Activated CD8-positive, alpha-beta T cell treated with anti-CD3 and anti-CD28 coated beads, Interleukin-2, amount 10 ng/mL, durations not matched to agents 7 days and 5 days (primary cell): ENCODE data around the gene PSME1. TPM values are rescaled to one million over a fixed set of nuclear protein-coding genes. Genes with fewer than 3 reads are reported as not detected.
A peak's percentile ranks its signal among the peaks of the same experiment; 100 is the strongest.

Experiments
- ATAC-seq: fragments of 150-1000 bp; cut with Tn5 transposase; one replicate; pipeline ENCODE4 v1.10.0; 2021; ENCODE audit warnings: moderate library complexity
- CTCF ChIA-PET: fragments of 350-600 bp; sonication (Branson Sonifier 250); formaldehyde crosslinking; loops from one replicate; lab custom pipeline; 2021; ENCODE audit warnings: antibody characterized with exemption; lab: Charles Lee
- POLR2A ChIA-PET: fragments of 350-600 bp; sonication (Branson Sonifier 250); formaldehyde crosslinking; loops from one replicate; lab custom pipeline; 2021; ENCODE audit warnings: antibody characterized with exemption; lab: Charles Lee
- DNase-seq: peaks from one replicate; pipeline ENCODE4 v3.0.0-alpha.2; 2020
- H3K27ac Mint-ChIP-seq: one replicate; pipeline ENCODE4 v1.8.0; 2021; ENCODE audit warnings: mild to moderate bottlenecking, mixed read lengths
- H3K27me3 Mint-ChIP-seq: one replicate; pipeline ENCODE4 v1.8.0; 2021; ENCODE audit warnings: low read depth, mixed read lengths
- H3K36me3 Mint-ChIP-seq: one replicate; pipeline ENCODE4 v1.8.0; 2021; ENCODE audit warnings: low read depth, mixed read lengths
- H3K4me1 Mint-ChIP-seq: one replicate; pipeline ENCODE4 v1.8.0; 2021; ENCODE audit warnings: low read depth, mixed read lengths
- H3K4me3 Mint-ChIP-seq: one replicate; pipeline ENCODE4 v1.8.0; 2021; ENCODE audit warnings: mild to moderate bottlenecking, mixed read lengths
- H3K9me3 Mint-ChIP-seq: one replicate; pipeline ENCODE4 v1.8.0; 2022; ENCODE audit warnings: mixed read lengths; ENCODE audit not compliant: insufficient read depth
- total RNA-seq, 2 experiments: library from RNA; stranded (reverse); gene quantifications; one replicate each; pipeline ENCODE4 v1.2.3, GENCODE V29; 2021

PSME1 gene
- total RNA-seq, 2 experiments from 2014 or later, result 516 to 530 TPM

DNA sequence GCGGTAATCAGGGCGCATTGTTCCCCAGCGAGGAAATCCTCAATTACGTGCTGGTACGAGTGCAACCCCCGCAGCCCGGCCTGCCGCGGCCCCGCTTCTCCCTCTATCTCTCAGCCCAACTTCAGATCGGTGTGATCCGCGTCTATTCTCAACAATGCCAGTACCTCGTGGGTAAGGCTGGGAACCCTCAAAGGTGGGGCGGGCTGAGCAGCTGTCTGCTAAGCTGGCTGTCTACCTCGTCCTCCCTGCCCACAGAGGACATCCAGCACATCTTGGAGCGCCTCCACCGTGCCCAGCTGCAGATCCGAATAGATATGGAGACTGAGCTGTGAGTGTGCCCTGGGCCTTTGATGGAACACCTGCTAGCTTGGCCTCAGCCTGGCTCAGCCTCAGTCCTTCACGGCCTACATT lies 36.9 kb downstream of the PSME1 start:
- CTCF ChIA-PET, result interaction anchor here (0.7 to 1.0 kb wide), 2 partner anchors 11 to 70 kb away, joined by 3 to 4 read pairs; partner anchors contain the start of genes IRF9 and TINF2
- H3K27me3 Mint-ChIP-seq, result no peaks in the 10 kb centered on the region
- H3K4me3 Mint-ChIP-seq, result peak overlapping the region; percentile 77
- DNase-seq (no peak), ATAC-seq (no peak)
- peak overlapping the region; percentile 60 for H3K27ac Mint-ChIP-seq
- peaks cover 41% of the 10 kb centered on the region for H3K4me1 Mint-ChIP-seq
- POLR2A ChIA-PET, result interaction anchor here (0.9 to 6.2 kb wide), 5 partner anchors 8 to 14 kb away, joined by 3 to 74 read pairs (median 4); partner anchors contain the start of genes IPO4 and IRF9
- H3K9me3 Mint-ChIP-seq, result no peaks in the 10 kb centered on the region
- peaks cover 58% of the 10 kb centered on the region for H3K36me3 Mint-ChIP-seq

DNA sequence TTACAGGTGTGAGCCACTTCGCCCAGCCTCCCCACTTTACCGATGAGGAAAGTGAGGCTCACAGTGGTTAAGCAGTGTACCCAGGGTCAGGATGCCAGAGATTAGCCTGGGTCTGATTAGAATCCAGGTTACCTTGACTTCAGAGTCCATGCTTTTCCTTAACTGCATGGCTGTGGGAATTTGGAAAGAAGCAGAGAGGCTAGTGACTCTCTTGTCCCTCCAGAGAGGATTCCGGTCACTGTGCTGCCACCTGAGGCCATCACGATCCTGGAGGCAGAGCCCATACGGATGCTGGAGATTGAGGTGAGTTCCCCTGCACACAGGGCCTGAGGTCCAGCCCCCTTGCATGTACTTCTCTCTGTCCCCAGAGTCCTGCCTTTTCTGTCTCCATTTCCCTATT lies 40.6 kb downstream of the PSME1 start:
- H3K36me3 Mint-ChIP-seq, result peaks cover 58% of the 10 kb centered on the region

DNA sequence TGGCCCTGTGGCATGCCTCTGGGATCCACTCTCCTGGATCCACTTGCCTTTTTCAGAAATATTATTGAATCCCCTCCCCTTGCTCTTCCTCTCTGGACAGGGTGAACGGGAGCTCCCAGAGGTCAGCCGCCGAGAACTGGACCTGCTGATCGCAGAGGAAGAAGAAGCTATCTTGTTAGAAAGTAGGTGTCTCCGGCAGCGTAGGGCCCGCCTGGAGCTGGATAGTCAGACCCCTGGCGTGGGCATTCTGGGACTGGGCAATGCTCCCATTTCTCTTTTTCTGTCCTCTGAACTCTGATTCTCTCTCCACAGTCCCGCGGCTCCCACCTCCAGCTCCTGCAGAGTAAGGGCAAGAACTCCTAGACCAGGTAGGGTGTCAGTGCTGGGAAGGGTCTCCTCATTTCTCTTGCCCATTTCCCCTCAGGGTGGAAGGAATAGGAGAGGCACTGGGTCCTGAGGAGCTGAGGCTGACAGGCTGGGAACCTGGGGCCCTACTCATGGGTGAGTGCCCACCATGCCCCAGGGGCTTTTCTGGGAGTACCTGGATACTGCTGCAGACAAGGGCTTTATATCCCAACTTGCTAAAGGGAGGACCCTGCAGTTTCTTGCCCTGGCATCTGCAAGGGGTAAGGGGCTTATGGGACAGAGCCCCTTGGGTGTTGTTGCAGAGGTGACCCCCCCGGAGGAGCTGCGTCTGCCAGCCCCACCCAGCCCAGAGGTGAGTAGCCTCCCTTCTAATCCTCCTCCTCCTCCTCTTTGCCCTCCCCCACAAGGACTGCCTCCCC lies 41.2 kb downstream of the PSME1 start:
- DNase-seq (no peak), ATAC-seq (no peak)
- Mint-ChIP-seq H3K4me1 (peaks cover 14% of the 10 kb centered on the region), H3K36me3 (peaks cover 58% of the 10 kb centered on the region), H3K9me3 (no peaks in the 10 kb centered on the region), H3K4me3 (no peak overlapping the region), H3K27ac (no peak overlapping the region), H3K27me3 (no peaks in the 10 kb centered on the region)
- CTCF ChIA-PET, result no interaction called here
- POLR2A ChIA-PET, result interaction anchor here (0.7 to 5.1 kb wide), 5 partner anchors 10 to 36 kb away, joined by 4 to 37 read pairs (median 9); partner anchors contain the start of genes EMC9, IPO4 and IRF9

More for the DNA sequence above, 40.6 kb downstream of the PSME1 start:
- H3K9me3 Mint-ChIP-seq, result no peaks in the 10 kb centered on the region
- CTCF ChIA-PET, result interaction anchor here (0.7 kb wide), 1 partner anchor 15 kb away, joined by 3 read pairs; the partner anchor contains the start of gene IRF9
- no peak overlapping the region for H3K27ac Mint-ChIP-seq
- no peaks in the 10 kb centered on the region for H3K27me3 Mint-ChIP-seq
- POLR2A ChIA-PET, result interaction anchor here (0.7 to 5.1 kb wide), 5 partner anchors 11 to 15 kb away, joined by 3 to 37 read pairs (median 5); partner anchors contain the start of genes IPO4 and IRF9
- no peak overlapping the region for H3K4me3 Mint-ChIP-seq
- H3K4me1 Mint-ChIP-seq, result peaks cover 19% of the 10 kb centered on the region
- DNase-seq, result no peak
- ATAC-seq, result no peak

DNA sequence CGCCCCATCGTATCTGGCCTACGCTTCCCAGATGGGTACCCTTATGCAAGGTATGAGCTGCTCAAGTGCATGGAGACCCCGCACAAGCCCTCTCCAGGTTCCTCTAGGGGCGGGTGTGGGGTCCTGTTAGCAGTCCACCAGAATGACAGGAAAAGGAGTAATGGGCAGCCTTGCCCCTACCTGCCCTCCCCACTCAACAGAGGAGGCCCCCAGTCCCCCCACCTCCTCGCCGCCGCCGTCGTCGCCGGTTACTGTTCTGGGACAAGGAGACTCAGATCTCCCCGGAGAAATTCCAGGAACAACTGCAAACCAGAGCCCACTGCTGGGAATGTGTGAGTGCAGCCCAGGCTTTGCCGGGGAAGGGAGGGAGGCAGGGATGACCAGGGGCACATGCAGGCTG lies 41.9 kb downstream of the PSME1 start:
- H3K27me3 Mint-ChIP-seq, result no peaks in the 10 kb centered on the region
- peaks cover 60% of the 10 kb centered on the region for H3K36me3 Mint-ChIP-seq
- CTCF ChIA-PET, result no interaction called here
- no peaks in the 10 kb centered on the region for H3K9me3 Mint-ChIP-seq
- H3K4me3 Mint-ChIP-seq, result no peak overlapping the region
- POLR2A ChIA-PET, result interaction anchor here (0.7 to 5.1 kb wide), 4 partner anchors 11 to 36 kb away, joined by 4 to 37 read pairs (median 7); partner anchors contain the start of genes EMC9 and IRF9
- DNase-seq (no peak), ATAC-seq (no peak)
- H3K4me1 Mint-ChIP-seq, result peaks cover 12% of the 10 kb centered on the region
- H3K27ac Mint-ChIP-seq, result no peak overlapping the region

DNA sequence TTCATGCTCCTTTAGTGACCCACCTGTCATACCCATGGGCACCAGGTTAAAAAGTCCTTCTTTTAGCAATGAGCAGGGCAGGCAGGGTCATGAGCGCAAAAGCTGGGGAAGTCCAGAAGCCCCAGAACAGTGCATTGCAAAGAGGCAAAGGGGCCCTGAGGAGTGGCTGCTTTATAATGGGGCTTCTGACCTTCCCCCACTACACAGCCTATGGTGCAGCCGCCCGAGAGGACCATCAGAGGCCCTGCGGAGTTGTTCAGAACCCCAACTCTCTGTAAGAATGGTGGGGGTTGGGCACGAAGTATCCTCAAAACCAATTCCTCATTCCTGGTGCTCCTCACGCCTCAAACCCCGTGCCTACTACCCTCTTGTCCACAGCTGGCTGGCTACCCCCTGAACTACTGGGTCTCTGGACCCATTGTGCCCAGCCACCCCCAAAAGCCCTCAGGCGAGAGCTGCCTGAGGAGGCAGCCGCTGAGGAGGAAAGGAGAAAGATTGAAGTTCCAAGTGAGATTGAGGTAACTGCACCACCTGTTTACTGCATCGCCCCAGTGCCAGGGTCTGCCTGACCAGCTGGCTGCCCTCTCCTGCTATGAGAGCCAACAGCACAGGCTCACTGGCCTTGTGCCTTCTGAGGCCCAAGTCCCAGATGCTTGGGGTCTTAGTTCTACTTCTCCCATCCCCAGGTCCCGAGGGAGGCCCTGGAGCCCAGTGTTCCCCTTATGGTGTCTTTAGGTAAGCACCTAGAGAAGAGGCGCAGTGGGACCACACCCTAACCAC lies 42.6 kb downstream of the PSME1 start:
- DNase-seq, result no peak
- Mint-ChIP-seq H3K4me3 (no peak overlapping the region), H3K9me3 (no peaks in the 10 kb centered on the region), H3K27ac (no peak overlapping the region), H3K36me3 (peaks cover 59% of the 10 kb centered on the region), H3K4me1 (peaks cover 8% of the 10 kb centered on the region), H3K27me3 (no peaks in the 10 kb centered on the region)
- no peak for ATAC-seq
- POLR2A ChIA-PET, result interaction anchor here (0.7 to 5.1 kb wide), 5 partner anchors 9 to 28 kb away, joined by 5 to 37 read pairs (median 5); partner anchors contain the start of gene IRF9
- CTCF ChIA-PET, result interaction anchor here (0.8 kb wide), 1 partner anchor 10 kb away, joined by 3 read pairs; the partner anchor contains the start of gene IPO4

DNA sequence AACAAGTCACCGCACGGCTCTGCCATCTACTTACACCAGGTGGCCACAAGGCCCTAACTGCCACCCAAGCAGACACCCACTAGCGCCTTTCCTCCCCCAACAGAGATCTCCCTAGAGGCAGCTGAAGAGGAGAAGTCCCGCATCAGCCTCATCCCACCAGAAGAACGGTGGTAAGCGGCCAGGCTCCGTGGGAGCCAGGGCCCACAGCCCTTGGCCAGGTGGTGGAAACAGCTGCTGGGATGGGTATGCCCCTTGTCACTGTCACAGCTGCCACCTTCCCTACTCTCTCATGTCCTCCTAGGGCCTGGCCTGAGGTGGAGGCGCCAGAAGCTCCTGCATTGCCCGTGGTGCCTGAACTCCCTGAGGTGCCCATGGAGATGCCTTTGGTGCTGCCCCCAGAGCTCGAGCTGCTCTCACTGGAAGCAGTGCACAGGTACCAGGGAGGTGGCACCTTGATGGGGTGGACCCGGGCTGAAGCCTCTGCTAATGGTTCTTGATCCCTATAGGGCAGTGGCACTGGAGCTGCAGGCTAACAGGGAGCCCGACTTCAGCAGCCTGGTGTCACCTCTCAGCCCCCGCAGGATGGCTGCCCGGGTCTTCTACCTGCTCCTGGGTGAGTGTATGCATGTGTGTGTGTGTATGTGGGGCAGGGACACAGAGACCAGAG lies 43.4 kb downstream of the PSME1 start:
- ATAC-seq (no peak), DNase-seq (no peak)
- ChIA-PET CTCF (interaction anchor here (0.8 kb wide), 1 partner anchor 9 kb away, joined by 3 read pairs; the partner anchor contains the start of gene IPO4), POLR2A (interaction anchor here (0.7 to 5.1 kb wide), 9 partner anchors 9 to 27 kb away, joined by 3 to 37 read pairs (median 5); partner anchors contain the start of genes IPO4, IRF9 and TM9SF1)
- no peaks in the 10 kb centered on the region for H3K9me3 Mint-ChIP-seq
- no peaks in the 10 kb centered on the region for H3K27me3 Mint-ChIP-seq
- H3K4me1 Mint-ChIP-seq, result peaks cover 8% of the 10 kb centered on the region
- H3K4me3 Mint-ChIP-seq, result no peak overlapping the region
- peak overlapping the region; percentile 56 for H3K27ac Mint-ChIP-seq
- H3K36me3 Mint-ChIP-seq, result peaks cover 55% of the 10 kb centered on the region

DNA sequence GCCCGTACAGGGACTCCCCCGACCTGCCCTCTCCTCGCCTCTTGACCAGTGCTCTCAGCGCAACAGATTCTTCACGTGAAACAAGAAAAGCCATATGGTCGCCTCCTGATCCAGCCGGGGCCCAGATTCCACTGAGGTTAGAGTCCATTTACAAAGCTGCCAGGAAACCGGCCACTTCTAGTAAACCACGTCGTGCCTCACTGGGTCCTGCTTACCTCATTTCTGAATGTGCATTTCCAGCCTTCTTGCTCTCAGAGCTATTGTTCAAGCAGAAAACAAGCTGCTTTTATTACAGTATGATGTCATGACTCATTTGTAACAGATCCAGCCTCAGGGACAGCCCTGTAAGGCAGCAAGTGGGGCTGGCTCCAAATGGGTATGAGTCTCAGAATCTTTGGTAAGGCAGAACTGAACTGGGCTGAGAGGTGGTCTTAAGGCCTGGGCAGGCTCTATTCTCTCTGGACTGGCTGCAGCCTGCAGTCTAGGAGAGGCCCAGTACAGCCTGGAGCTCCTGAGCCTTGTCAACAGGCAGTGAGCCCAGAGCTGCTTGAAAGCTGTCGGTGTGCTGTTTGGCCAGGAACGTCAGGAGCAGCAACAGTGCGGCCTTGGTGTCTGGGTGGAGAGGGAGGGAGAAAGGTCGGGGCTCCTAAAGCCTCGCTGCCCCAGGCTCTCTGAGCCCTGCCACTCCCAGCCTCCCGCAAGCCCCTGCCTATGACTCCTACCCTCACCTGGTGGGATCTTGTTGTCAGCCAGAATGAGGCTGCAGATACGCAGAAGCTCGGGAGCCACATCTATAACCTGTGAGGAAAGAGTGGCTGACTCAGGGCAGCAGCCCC lies 44.2 kb downstream of the PSME1 start:
- no peaks in the 10 kb centered on the region for H3K9me3 Mint-ChIP-seq
- DNase-seq, result no peak
- H3K36me3 Mint-ChIP-seq, result peaks cover 52% of the 10 kb centered on the region
- H3K27ac Mint-ChIP-seq, result no peak overlapping the region
- POLR2A ChIA-PET, result interaction anchor here (0.7 to 5.1 kb wide), 8 partner anchors 9 to 19 kb away, joined by 3 to 37 read pairs (median 4); partner anchors contain the start of genes IPO4, IRF9 and TM9SF1
- CTCF ChIA-PET, result interaction anchor here (1.0 to 1.5 kb wide), 2 partner anchors 19 to 39 kb away, joined by 3 to 4 read pairs; partner anchors contain the start of genes EMC9 and IRF9
- no peaks in the 10 kb centered on the region for H3K27me3 Mint-ChIP-seq
- ATAC-seq, result no peak
- H3K4me3 Mint-ChIP-seq, result no peak overlapping the region
- H3K4me1 Mint-ChIP-seq, result peaks cover under 1% of the 10 kb centered on the region

DNA sequence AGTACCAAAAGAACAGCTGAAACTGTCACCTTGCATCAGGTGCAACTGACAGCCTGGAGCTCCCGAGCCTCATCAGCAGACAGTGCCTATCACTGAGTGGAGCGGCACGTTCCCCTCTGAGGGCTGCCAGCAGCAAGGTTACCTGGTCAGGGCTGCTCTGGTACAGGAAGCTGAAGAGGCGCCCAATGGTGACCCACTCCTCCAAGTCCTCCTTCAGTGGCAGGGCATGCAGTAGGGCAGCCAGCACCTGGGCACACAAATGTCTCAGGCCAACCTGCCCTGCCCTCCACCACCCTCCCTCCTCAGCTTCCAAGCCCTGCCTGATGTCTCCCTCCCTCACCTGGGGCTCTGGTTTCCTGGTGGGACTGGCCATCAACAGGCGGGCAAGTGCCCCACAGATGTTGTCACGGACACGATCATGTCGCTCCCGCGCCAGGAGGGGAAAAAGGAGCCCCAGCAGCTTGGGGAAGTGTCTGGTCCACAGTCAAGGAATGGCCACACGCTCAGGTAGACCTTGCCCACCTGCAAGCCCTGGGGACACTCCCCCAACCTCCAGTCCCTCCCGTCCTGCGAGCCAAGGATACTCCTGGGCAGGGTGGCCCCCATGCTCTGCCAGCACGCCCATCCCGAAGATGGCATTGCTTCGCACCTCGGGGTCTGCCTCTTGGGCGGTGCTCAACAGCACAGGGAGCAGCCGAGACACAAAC lies 45.5 kb downstream of the PSME1 start:
- H3K9me3 Mint-ChIP-seq, result no peaks in the 10 kb centered on the region
- ATAC-seq, result no peak

DNA sequence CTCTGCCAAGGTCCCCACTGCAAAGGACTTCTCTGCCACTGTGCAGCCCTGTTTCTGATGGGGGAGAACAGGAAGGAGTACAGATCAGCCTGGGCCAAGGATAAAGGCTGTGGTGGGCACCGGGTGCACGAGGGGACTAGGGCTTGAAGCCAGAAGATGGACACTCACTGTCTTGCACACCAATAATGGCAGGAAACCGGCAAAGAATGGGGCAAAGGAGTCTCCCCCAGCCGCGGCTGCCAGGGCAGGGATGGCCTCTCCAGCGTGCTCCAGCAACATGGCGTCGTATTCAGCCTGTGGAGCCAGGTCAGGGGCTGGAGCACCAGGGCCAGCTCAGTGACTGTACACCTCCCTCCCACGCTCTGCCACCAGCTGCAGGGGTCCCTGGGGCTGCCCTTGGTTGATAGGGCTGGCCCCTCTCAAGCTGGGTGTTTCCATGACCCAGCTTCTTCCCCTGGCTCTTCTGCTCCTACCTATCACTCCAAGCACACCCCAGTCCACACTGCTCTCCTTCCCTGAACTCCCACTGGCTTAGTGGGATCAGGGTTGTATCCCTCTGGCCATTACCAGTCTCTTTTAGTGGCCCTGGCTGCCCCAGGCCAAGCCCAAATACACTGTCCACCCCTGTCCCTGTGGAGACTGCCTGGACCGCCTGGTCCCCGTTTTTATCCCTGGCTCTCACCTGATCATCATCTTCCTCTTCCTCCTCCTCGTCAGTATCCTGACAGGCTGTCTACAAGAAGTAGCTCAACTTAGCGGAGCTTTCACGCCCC lies 46.3 kb downstream of the PSME1 start:
- ChIA-PET POLR2A (interaction anchor here (0.6 to 2.6 kb wide), 6 partner anchors 9 to 31 kb away, joined by 3 to 15 read pairs (median 4); partner anchors contain the start of genes CHMP4A, IRF9 and REC8), CTCF (no interaction called here)
- Mint-ChIP-seq H3K27me3 (no peaks in the 10 kb centered on the region), H3K27ac (peak overlapping the region; percentile 50), H3K9me3 (no peaks in the 10 kb centered on the region), H3K36me3 (peaks cover 50% of the 10 kb centered on the region), H3K4me1 (peaks cover 7% of the 10 kb centered on the region), H3K4me3 (no peak overlapping the region)
- ATAC-seq (no peak), DNase-seq (no peak)

More for the DNA sequence above, 45.5 kb downstream of the PSME1 start:
- CTCF ChIA-PET, result interaction anchor here (1.0 to 1.5 kb wide), 2 partner anchors 21 to 40 kb away, joined by 3 to 4 read pairs; partner anchors contain the start of genes EMC9 and IRF9
- no peak for DNase-seq
- Mint-ChIP-seq H3K4me3 (no peak overlapping the region), H3K27me3 (no peaks in the 10 kb centered on the region), H3K4me1 (peaks cover 2% of the 10 kb centered on the region), H3K27ac (peak overlapping the region; percentile 50), H3K36me3 (peaks cover 50% of the 10 kb centered on the region)
- POLR2A ChIA-PET, result interaction anchor here (1.3 to 5.1 kb wide), 5 partner anchors 8 to 20 kb away, joined by 4 to 37 read pairs (median 12); partner anchors contain the start of genes IRF9 and TM9SF1
